ENCODE data around the gene TMEM132C.

GRCh38 chr12:128699106-128699505 lies 432.1 kb downstream of the TMEM132C start:
- no peak for TF ChIP-seq FOXA1 (IDR thresholded peaks at IDR 0.05)
- no peak for TF ChIP-seq NFRKB (IDR thresholded peaks at IDR 0.05)
- no peak for TF ChIP-seq TARDBP (IDR thresholded peaks at IDR 0.05)
- TF ChIP-seq FOXM1 (IDR thresholded peaks at IDR 0.05; ENCODE audit: borderline replicate concordance): no peak
- no peak for TF ChIP-seq BHLHE40 (IDR thresholded peaks at IDR 0.05; ENCODE audit: borderline replicate concordance)
- no peak for TF ChIP-seq HDGF (IDR thresholded peaks at IDR 0.05; ENCODE audit: borderline replicate concordance)
- TF ChIP-seq ZNF384 (IDR thresholded peaks at IDR 0.05): no peak
- no peak for TF ChIP-seq FOXK2 (IDR thresholded peaks at IDR 0.05)
- no peak for TF ChIP-seq SP1 (IDR thresholded peaks at IDR 0.05)
- TF ChIP-seq SUZ12 (IDR thresholded peaks at IDR 0.05): no peak
- no peak for TF ChIP-seq L3MBTL2 (conservative IDR thresholded peaks at IDR 0.05)
- no peak for TF ChIP-seq ELF4 (IDR thresholded peaks at IDR 0.05)
- no peak for TF ChIP-seq LEF1 (IDR thresholded peaks at IDR 0.05; ENCODE audit: borderline replicate concordance)
